Heart right ventricle (tissue), 16 donors: ENCODE measurements around the gene AFF2. TPM values are rescaled to one million over a fixed set of nuclear protein-coding genes. Genes with fewer than 3 reads are reported as not detected.

ENCODE experiments used
- ATAC-seq, 8 donors: fragments of 200-7000 bp; cut with Tn5 transposase; one replicate each; pipeline ENCODE4 v1.9.1; 2020; ENCODE audit warnings: mild to moderate bottlenecking in 8 of 8, moderate library complexity in 8 of 8, moderate number of reproducible peaks in 1 of 8
- DNase-seq, 2 donors: peaks; one replicate each; pipeline ENCODE4 v3.0.0-alpha.2; 2020
- H3K27ac ChIP-seq, 10 donors: fragments of 200-600 bp; sonication (generic) in 2 of 10; one replicate each; pipeline versions ENCODE4 v1.5.0 to v1.8.0; 2020 to 2022; ENCODE audit warnings: mild to moderate bottlenecking in 3 of 10
- H3K27me3 ChIP-seq, 7 donors: fragments of 200-600 bp; one replicate each; pipeline ENCODE4 v1.8.0; 2021 to 2022; ENCODE audit warnings: mild to moderate bottlenecking in 2 of 7
- H3K36me3 ChIP-seq, 9 donors: fragments of 200-600 bp; sonication (generic) in 1 of 9; one replicate each; pipeline versions ENCODE4 v1.5.0 to v1.8.0; 2020 to 2022; ENCODE audit warnings: mild to moderate bottlenecking in 2 of 9
- H3K4me1 ChIP-seq, 9 donors: fragments of 200-600 bp; sonication (generic) in 1 of 9; one replicate each; pipeline versions ENCODE4 v1.5.0 to v1.8.0; 2020 to 2022; ENCODE audit warnings: mild to moderate bottlenecking in 4 of 9
- H3K4me3 ChIP-seq, 10 donors: fragments of 200-600 bp; sonication (generic) in 2 of 10; one replicate each; pipeline versions ENCODE4 v1.5.0 to v1.8.0; 2020 to 2022; ENCODE audit warnings: mild to moderate bottlenecking in 7 of 10, moderate library complexity in 2 of 10
- H3K9me3 ChIP-seq, 11 donors: fragments of 200-600 bp in 10 of 11; sonication (generic) in 2 of 11; one replicate each; pipeline versions ENCODE4 v1.5.0 to v1.8.0; 2013 to 2022; ENCODE audit warnings: mild to moderate bottlenecking in 2 of 11, control low read depth in 1 of 11, moderate library complexity in 1 of 11
- whole genome bisulfite sequencing, 2 donors: extraction: QIAGEN DNeasy Blood & Tissue Kit; methylation state at CpG; one replicate each; pipeline ENCODE4 v1.1.7; 2013; ENCODE audit warnings: inconsistent platforms in 1 of 2; 5-methylcytosine and 5-hydroxymethylcytosine counted together
- intact Hi-C, 10 donors: fragments of 100-400 bp; cut with DNase I; formaldehyde crosslinking; loops; one replicate each; pipeline versions ENCODE4 v1.11.1 to v1.14.2; 2022
- polyA plus RNA-seq, 2 donors: library from polyadenylated mRNA; stranded (reverse); fragments of 200-250 nt; gene quantifications; one replicate each; pipeline ENCODE4 v1.2.3, GENCODE V29; 2013
- total RNA-seq, 10 donors: library from RNA; stranded (reverse); fragmentation: NEBNext Ultra II Directional in 3 of 10; extraction: Animal tissue kit (Norgen Biotek cat#: 25700) in 3 of 10; gene quantifications; one replicate each; pipeline versions ENCODE4 v1.2.1 to v1.2.4, GENCODE V29; 2021 to 2023
- TF ChIP-seq, protein P1 (sequence below), 9 donors: fragments of 200-600 bp; sonication (generic) in 2 of 9; IDR thresholded peaks; one replicate each; pipeline versions ENCODE4 v1.5.0 to v1.8.0; 2021 to 2022; ENCODE audit warnings: antibody characterized with exemption in 9 of 9, mild to moderate bottlenecking in 5 of 9, moderate library complexity in 1 of 9
- donor health status: Arrhythmogenic right ventricular cardiomyopathy.
- donor health status: ischemic (EF 13 %, LVEDD 7.1; RV severe dilation, severe dysfunction).
- donor health status: healthy with polysubstance abuse.
- donor health status: DM: no; HTN: yes; CAD: no.
- donor health status: DM: no; HTN: no; CAD: no.
- donor health status: ischemic (EF 25% LVEDD 6.9; RV normal size, moderate dysfunction).
- donor health status: ischemic (EF 25% LVEDD 5.7; RV mildly dilated, moderate dysfunction).
- donor health status: healthy.
- donor health status: DM: yes; HTN: yes; CAD: no.
- donor health status: Ischemic cardiomyopathy.
- donor health status: ischemic (EF 35%, LVEDD 5.7; RV mildly dilated, moderate dysfunction).
- donor health status: nonischemic (EF 11% LVEDD 7.7; RV severe dilation, severe dysfunction).
- donor health status: DM: yes; HTN: yes; CAD: no.
- donor health status: PGD.
- donor health status: ischemic (EF 29% LVEDD 5.4; RV normal size, mild dysfunction).
- donor health status: nonischemic (EF 23%, LVEDD 6.1; RV moderate dilation, normal function).

Gene AFF2
- total and polyA plus RNA-seq, 12 donors: 0.01 to 0.59 (median 0.20) TPM; not detected in 2

DNA sequence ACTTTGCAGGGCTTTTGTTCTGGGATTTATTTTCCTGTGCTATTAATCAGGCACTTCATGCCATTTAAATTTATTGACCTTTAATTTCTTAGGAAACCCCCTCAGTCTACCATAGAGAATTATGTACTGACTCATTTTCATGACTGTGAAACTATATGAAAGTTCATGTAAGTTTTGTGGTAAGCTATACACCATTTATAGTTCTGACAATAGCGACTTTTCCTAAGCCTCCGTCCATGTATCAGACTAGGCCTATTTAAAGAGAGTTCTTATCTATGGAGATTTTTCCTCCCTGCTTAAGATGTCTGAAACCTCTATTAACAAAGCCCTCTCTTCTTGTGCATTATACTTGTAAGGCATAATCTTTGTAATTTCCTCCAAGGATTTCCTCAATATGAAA is 111.6 kb downstream of the AFF2 start:
- 27 to 38% methylated on average over 2 of the region's 2 CpGs for WGBS, 2 donors
- no peak for DNase-seq
- no peak overlapping the region for H3K27ac ChIP-seq
- no peaks in the 10 kb centered on the region for H3K36me3 ChIP-seq
- no peak for ATAC-seq
- intact Hi-C loops: no loop called here
- no peaks in the 10 kb centered on the region for H3K27me3 ChIP-seq
- no peak overlapping the region for H3K4me3 ChIP-seq
- H3K9me3 ChIP-seq: no peaks in the 10 kb centered on the region
- no peaks in the 10 kb centered on the region for H3K4me1 ChIP-seq
- TF ChIP-seq, protein P1, sequence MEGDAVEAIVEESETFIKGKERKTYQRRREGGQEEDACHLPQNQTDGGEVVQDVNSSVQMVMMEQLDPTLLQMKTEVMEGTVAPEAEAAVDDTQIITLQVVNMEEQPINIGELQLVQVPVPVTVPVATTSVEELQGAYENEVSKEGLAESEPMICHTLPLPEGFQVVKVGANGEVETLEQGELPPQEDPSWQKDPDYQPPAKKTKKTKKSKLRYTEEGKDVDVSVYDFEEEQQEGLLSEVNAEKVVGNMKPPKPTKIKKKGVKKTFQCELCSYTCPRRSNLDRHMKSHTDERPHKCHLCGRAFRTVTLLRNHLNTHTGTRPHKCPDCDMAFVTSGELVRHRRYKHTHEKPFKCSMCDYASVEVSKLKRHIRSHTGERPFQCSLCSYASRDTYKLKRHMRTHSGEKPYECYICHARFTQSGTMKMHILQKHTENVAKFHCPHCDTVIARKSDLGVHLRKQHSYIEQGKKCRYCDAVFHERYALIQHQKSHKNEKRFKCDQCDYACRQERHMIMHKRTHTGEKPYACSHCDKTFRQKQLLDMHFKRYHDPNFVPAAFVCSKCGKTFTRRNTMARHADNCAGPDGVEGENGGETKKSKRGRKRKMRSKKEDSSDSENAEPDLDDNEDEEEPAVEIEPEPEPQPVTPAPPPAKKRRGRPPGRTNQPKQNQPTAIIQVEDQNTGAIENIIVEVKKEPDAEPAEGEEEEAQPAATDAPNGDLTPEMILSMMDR (IDR thresholded peaks at IDR 0.05): no peak

DNA sequence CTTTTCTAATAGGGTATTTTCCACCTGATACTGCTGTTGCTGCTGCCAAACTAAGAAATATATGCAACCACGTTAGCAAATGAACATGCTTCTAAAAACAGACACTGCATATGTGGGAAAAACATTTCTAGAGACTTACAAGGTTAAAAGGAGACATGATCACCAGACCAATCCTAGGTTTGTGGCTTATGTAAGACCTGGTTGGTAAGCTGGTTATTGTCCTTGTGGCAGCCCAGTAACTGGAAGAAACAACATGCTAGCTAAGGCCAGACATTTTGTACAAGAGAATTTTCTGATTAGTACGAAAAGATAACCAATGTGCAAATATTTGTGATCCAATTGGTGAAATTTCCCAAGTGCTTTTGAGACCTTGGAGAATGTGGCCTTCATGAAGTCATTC is 112.0 kb downstream of the AFF2 start:
- Histone ChIP-seq H3K36me3 (no peaks in the 10 kb centered on the region), H3K4me1 (no peaks in the 10 kb centered on the region), H3K27me3 (no peaks in the 10 kb centered on the region), H3K27ac (no peak overlapping the region), H3K9me3 (no peaks in the 10 kb centered on the region), H3K4me3 (no peak overlapping the region)
- peak in 1 of 8 donors; percentile 33 for ATAC-seq
- intact Hi-C loops: no loop called here
- no peak for DNase-seq
- TF ChIP-seq, protein P1 (IDR thresholded peaks at IDR 0.05): no peak
- 34 to 46% methylated on average over 2 of the region's 2 CpGs for WGBS, 2 donors

DNA sequence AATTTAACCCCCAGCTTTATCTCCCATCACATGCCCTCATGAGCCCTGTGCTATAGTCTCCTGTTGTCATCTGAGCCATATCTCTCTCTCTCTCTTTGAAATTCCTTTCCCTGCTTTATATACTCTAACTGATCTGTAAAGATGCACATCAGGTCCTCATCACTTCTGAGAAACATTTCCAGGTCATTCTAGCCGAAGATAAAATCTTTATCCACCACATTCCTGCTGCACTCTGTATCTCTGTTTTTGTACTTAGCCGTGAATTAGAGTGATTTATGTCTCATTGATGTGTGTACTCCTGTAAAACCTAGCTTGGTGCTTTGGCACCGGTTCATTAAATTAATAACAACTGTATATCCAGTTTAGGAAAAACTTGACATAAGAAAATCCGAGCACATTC is 113.2 kb downstream of the AFF2 start:
- Histone ChIP-seq H3K27me3 (no peaks in the 10 kb centered on the region), H3K4me1 (no peaks in the 10 kb centered on the region), H3K9me3 (no peaks in the 10 kb centered on the region), H3K36me3 (no peaks in the 10 kb centered on the region), H3K27ac (no peak overlapping the region), H3K4me3 (no peak overlapping the region)
- ATAC-seq: no peak
- TF ChIP-seq, protein P1 (IDR thresholded peaks at IDR 0.05): no peak
- no peak for DNase-seq
- intact Hi-C loops: no loop called here
- WGBS, 2 donors: 62 to 68% methylated on average over 4 of the region's 4 CpGs

DNA sequence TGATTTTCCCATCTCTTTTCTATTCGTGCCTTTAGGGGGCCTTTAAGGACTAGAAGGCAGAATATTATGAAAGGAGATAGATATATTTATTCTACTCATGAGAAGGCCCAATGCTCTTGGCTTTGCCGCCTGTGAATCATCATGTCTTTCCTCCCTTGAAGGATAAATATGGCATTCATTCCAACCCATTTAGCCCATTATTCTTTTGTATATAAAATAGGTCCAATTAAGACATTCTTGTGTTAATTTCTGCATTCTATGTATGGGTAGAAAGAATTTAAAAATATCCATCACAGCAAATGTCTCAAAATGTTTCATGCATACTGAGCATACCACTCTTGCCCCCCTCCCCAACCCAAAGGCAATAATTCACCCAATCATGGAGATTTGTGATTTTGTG is 115.1 kb downstream of the AFF2 start:
- no peak for ATAC-seq
- intact Hi-C loops: no loop called here
- H3K9me3 ChIP-seq: no peaks in the 10 kb centered on the region
- no peaks in the 10 kb centered on the region for H3K36me3 ChIP-seq
- H3K4me1 ChIP-seq: no peaks in the 10 kb centered on the region
- DNase-seq: no peak
- no peaks in the 10 kb centered on the region for H3K27me3 ChIP-seq
- TF ChIP-seq, protein P1 (IDR thresholded peaks at IDR 0.05): no peak
- WGBS, 2 donors: 85 to 90% methylated on average over 2 of the region's 2 CpGs
- no peak overlapping the region for H3K27ac ChIP-seq
- no peak overlapping the region for H3K4me3 ChIP-seq
